K562 (cell line): Measurements from ENCODE around the gene A1BG. TPM values are rescaled to one million over a fixed set of nuclear protein-coding genes. Genes with fewer than 3 reads are reported as not detected.
A peak's percentile ranks its signal among the peaks of the same experiment; 100 is the strongest.

ENCODE experiments used
- CBX3 ChIP-seq, 2 experiments: IDR thresholded peaks; 1 replicate in 1 of 2; 2 replicates in 1 of 2; pipeline ENCODE4 v1.6.1; 2012; ENCODE audit warnings: inconsistent platforms in 2 of 2, low read length in 2 of 2, borderline replicate concordance in 1 of 2, control low read depth in 1 of 2
- ELK1 ChIP-seq: sonication (generic); formaldehyde crosslinking; IDR thresholded peaks from 2 replicates; pipeline ENCODE4 v1.8.1; 2022; ENCODE audit warnings: missing genetic modification reagents
- KLF13 ChIP-seq: fragments of 450-650 bp; IDR thresholded peaks from 2 replicates; pipeline ENCODE4 v1.6.1; 2016; ENCODE audit warnings: missing genetic modification characterization, low read depth, mild to moderate bottlenecking, missing compliant biosample characterization, moderate library complexity, borderline replicate concordance
- PBX2 ChIP-seq, 2 experiments: IDR thresholded peaks in 1 of 2; conservative IDR thresholded peaks in 1 of 2; 2 replicates each; pipeline ENCODE4 v1.6.1; 2016; ENCODE audit warnings: low read depth in 2 of 2, mild to moderate bottlenecking in 1 of 2, missing compliant biosample characterization in 1 of 2, missing genetic modification characterization in 1 of 2, moderate library complexity in 1 of 2
- PRDM10 ChIP-seq: fragments of 450-650 bp; IDR thresholded peaks from 2 replicates; pipeline ENCODE4 v1.6.1; 2018; ENCODE audit not compliant: partially characterized antibody
- RBM17 ChIP-seq: fragments of 200-400 bp; formaldehyde crosslinking; IDR thresholded peaks from 2 replicates; pipeline ENCODE4 v1.6.1; 2017; ENCODE audit warnings: low read depth, mild to moderate bottlenecking, low read length, borderline replicate concordance
- RREB1 ChIP-seq: fragments of 250-450 bp; sonication (Bioruptor Pico); IDR thresholded peaks from 2 replicates; pipeline ENCODE4 v1.4.0; 2020
- SETDB1 ChIP-seq: IDR thresholded peaks from one replicate; pipeline ENCODE4 v1.6.1; 2012; ENCODE audit warnings: low read length, control low read depth, inconsistent platforms
- SREBF1 ChIP-seq: fragments of 150-350 bp; IDR thresholded peaks from 2 replicates; pipeline ENCODE4 v1.6.1; 2014; ENCODE audit warnings: antibody characterized with exemption, low read depth, low read length, borderline replicate concordance
- TAF1 ChIP-seq: IDR thresholded peaks from 2 replicates; pipeline ENCODE4 v1.6.1; 2011; ENCODE audit warnings: mild to moderate bottlenecking, low read length, moderate library complexity; ENCODE audit not compliant: insufficient read depth, control insufficient read depth, severe bottlenecking; ENCODE audit errors: extremely low read depth
- ZBTB17 ChIP-seq: fragments of 450-650 bp; formaldehyde crosslinking; IDR thresholded peaks from 2 replicates; pipeline ENCODE4 v1.4.0; 2020; ENCODE audit warnings: mild to moderate bottlenecking
- ZNF124 ChIP-seq: sonication (generic); formaldehyde crosslinking; IDR thresholded peaks from 2 replicates; pipeline ENCODE4 v1.8.1; 2022; ENCODE audit warnings: missing genetic modification reagents
- polyA plus RNA-seq, 8 experiments: library from polyadenylated mRNA; depleted of rRNA in 4 of 8; stranded (reverse) in 5 of 8; unstranded in 3 of 8; fragments of >200 nt; fragmentation: Nextera tagmentation in 2 of 8; fragmentation: Illumina TruSeq in 1 of 8; extraction: Ambion mirVana in 2 of 8; extraction: Trizol in 1 of 8; gene quantifications; 2 replicates each; pipeline versions ENCODE4 v1.2.1 to v1.2.3, GENCODE V29; 2011 to 2014; ENCODE audit warnings: inconsistent platforms in 1 of 8, missing spikeins in 1 of 8
- total RNA-seq, 7 experiments: library from RNA; depleted of rRNA in 6 of 7; stranded (reverse); fragments of >200 nt in 6 of 7; fragmentation: Illumina TruSeq in 2 of 7; extraction: Trizol in 2 of 7; gene quantifications; 2 replicates each; pipeline versions ENCODE4 v1.2.1 to v1.2.3, GENCODE V29; 2011 to 2021; ENCODE audit warnings: low replicate concordance in 1 of 7

A1BG gene
- total and polyA plus RNA-seq, 9 of the 15 experiments (the other 6 are each of a cell fraction or from before 2014, with no cell fraction given), result 0.10 to 19.8 (median 2.6) TPM

GRCh38 chr19:58362272-58362994, 9.1 kb upstream of the A1BG start, which contains the start of gene ZNF497 (continued):
- TF ChIP-seq PBX2 (CRISPR knock-in tag; IDR thresholded peaks at IDR 0.05; ENCODE audit: low read depth), result peak; percentile 35; the same call in 1 of the 2 replicates
- no peak for TF ChIP-seq PBX2 (tag; conservative IDR thresholded peaks at IDR 0.05; ENCODE audit: low read depth)
- TF ChIP-seq RREB1 (CRISPR knock-in tag), result no peak
- 0 out of 2 replicates have a peak, but pooled peaks have one; percentile 20 for TF ChIP-seq ZBTB17 (CRISPR knock-in tag)
- no peak for TF ChIP-seq ZNF124
- no peak for TF ChIP-seq RBM17
- no peak for TF ChIP-seq SETDB1
- TF ChIP-seq KLF13 (tag), result peak; percentile 67; the same call in 1 of the 2 replicates
- peak; percentile 76 for TF ChIP-seq PRDM10
- TF ChIP-seq ELK1 (CRISPR knock-in tag), result no peak
- TF ChIP-seq CBX3 (IDR thresholded peaks at IDR 0.05; ENCODE audit: borderline replicate concordance in 1 of 2, low read length in 2 of 2), result no peak
- no peak for TF ChIP-seq SREBF1
- TF ChIP-seq TAF1, result peak; percentile 91
